Skeletal muscle tissue (tissue), 5 donors: Measurements from ENCODE around the gene KRTAP29-1. TPM values are rescaled to one million over a fixed set of nuclear protein-coding genes. Genes with fewer than 3 reads are reported as not detected.

Experiments
- H3K27ac ChIP-seq: one replicate; pipeline ENCODE4 v1.7.0; 2013; ENCODE audit warnings: mild to moderate bottlenecking, low read depth, low read length, inconsistent platforms
- H3K27me3 ChIP-seq, 3 donors: one replicate each; pipeline ENCODE4 v1.7.0; 2013; ENCODE audit warnings: low read length in 3 of 3; ENCODE audit not compliant: control insufficient read depth in 3 of 3, insufficient read depth in 3 of 3
- H3K36me3 ChIP-seq, 3 donors: one replicate each; pipeline ENCODE4 v1.7.0; 2013; ENCODE audit warnings: low read length in 3 of 3; ENCODE audit not compliant: control insufficient read depth in 3 of 3, insufficient read depth in 3 of 3
- H3K4me1 ChIP-seq, 3 donors: one replicate each; pipeline ENCODE4 v1.7.0; 2013; ENCODE audit warnings: low read length in 3 of 3, mild to moderate bottlenecking in 3 of 3; ENCODE audit not compliant: control insufficient read depth in 3 of 3, insufficient read depth in 3 of 3
- H3K4me3 ChIP-seq, 3 donors: one replicate each; pipeline ENCODE4 v1.7.0; 2013; ENCODE audit warnings: low read length in 3 of 3
- H3K9ac ChIP-seq, 3 donors: one replicate each; pipeline ENCODE4 v1.7.0; 2013; ENCODE audit warnings: low read length in 3 of 3, mild to moderate bottlenecking in 3 of 3, moderate library complexity in 2 of 3, low read depth in 1 of 3
- H3K9me3 ChIP-seq, 3 donors: one replicate each; pipeline ENCODE4 v1.7.0; 2013; ENCODE audit warnings: low read length in 3 of 3; ENCODE audit not compliant: control insufficient read depth in 3 of 3
- small RNA-seq: library from RNA; depleted of rRNA; stranded (forward); fragments of <200 nt; gene quantifications from one replicate; pipeline ENCODE3, GENCODE V24; 2014
- total RNA-seq: library from RNA; depleted of rRNA; stranded (reverse); fragments of >200 nt; gene quantifications from one replicate; pipeline ENCODE4 v1.2.3, GENCODE V29; 2014
- donor health status: Osteomylitis.

The KRTAP29-1 gene
- total RNA-seq, 1 donor from 2014 or later = not detected

GRCh38 chr17:41254861-41255260, 47.8 kb downstream of the KRTAP29-1 start:
- Histone ChIP-seq H3K27me3 (peaks cover 8 to 16% (median 10%) of the 10 kb centered on the region in 3 donors), H3K9ac (no peak overlapping the region), H3K9me3 (no peaks in the 10 kb centered on the region), H3K27ac (no peak overlapping the region), H3K36me3 (no peaks in the 10 kb centered on the region), H3K4me3 (no peak overlapping the region), H3K4me1 (no peaks in the 10 kb centered on the region)

Small RNA genes within 50 kb of the gene (small RNA-seq; reads per million reads assigned to genes)
- not detected for gene KRTAP9-10P

Other genes with a start within 250 kb of the KRTAP29-1 start
- not detected for gene KRTAP2-2, start 247.6 kb downstream of the KRTAP29-1 start, total RNA-seq
- gene KRTAP2-3, start 242.7 kb downstream of the KRTAP29-1 start, total RNA-seq = not detected
- not detected for gene KRTAP2-4, start 237.0 kb downstream of the KRTAP29-1 start, total RNA-seq
- not detected for gene KRTAP4-7, start 218.7 kb downstream of the KRTAP29-1 start, total RNA-seq
- not detected for gene KRTAP4-8, start 204.7 kb downstream of the KRTAP29-1 start, total RNA-seq
- gene KRTAP4-16, start 200.6 kb downstream of the KRTAP29-1 start, total RNA-seq = not detected
- gene KRTAP4-9, start 197.5 kb downstream of the KRTAP29-1 start, total RNA-seq = not detected
- gene KRTAP4-11, start 184.5 kb downstream of the KRTAP29-1 start, total RNA-seq = not detected
- not detected for gene KRTAP4-12, start 178.7 kb downstream of the KRTAP29-1 start, total RNA-seq
- gene KRTAP4-6, start 162.3 kb downstream of the KRTAP29-1 start, total RNA-seq = not detected
- gene KRTAP4-5, start 153.0 kb downstream of the KRTAP29-1 start, total RNA-seq = not detected
- gene KRTAP4-4, start 142.1 kb downstream of the KRTAP29-1 start, total RNA-seq = not detected
- gene KRTAP4-3, start 134.6 kb downstream of the KRTAP29-1 start, total RNA-seq = not detected
- gene KRTAP4-2, start 124.6 kb downstream of the KRTAP29-1 start, total RNA-seq = not detected
- not detected for gene KRTAP4-1, start 117.9 kb downstream of the KRTAP29-1 start, total RNA-seq
- not detected for gene KRTAP9-1, start 113.0 kb downstream of the KRTAP29-1 start, total RNA-seq
- not detected for gene KRTAP9-2, start 76.2 kb downstream of the KRTAP29-1 start, total RNA-seq
- not detected for gene KRTAP9-3, start 70.4 kb downstream of the KRTAP29-1 start, total RNA-seq
- not detected for gene KRTAP9-8, start 64.9 kb downstream of the KRTAP29-1 start, total RNA-seq
- gene KRTAP9-4, start 53.2 kb downstream of the KRTAP29-1 start, total RNA-seq = not detected
- not detected for gene KRTAP9-9, start 47.5 kb downstream of the KRTAP29-1 start, total RNA-seq
- not detected for gene KRTAP9-6, start 37.5 kb downstream of the KRTAP29-1 start, total RNA-seq
- not detected for gene KRTAP9-7, start 27.2 kb downstream of the KRTAP29-1 start, total RNA-seq
- not detected for gene KRTAP16-1, start 6.5 kb upstream of the KRTAP29-1 start, total RNA-seq
- not detected for gene KRTAP17-1, start 12.9 kb upstream of the KRTAP29-1 start, total RNA-seq
- gene KRT33A, start 48.0 kb upstream of the KRTAP29-1 start, total RNA-seq = not detected
- not detected for gene KRT33B, start 67.0 kb upstream of the KRTAP29-1 start, total RNA-seq
- gene KRT34, start 79.5 kb upstream of the KRTAP29-1 start, total RNA-seq = not detected
- gene KRT31, start 94.8 kb upstream of the KRTAP29-1 start, total RNA-seq = 3.1 TPM
- gene KRT37, start 121.7 kb upstream of the KRTAP29-1 start, total RNA-seq = not detected
- not detected for gene KRT38, start 138.1 kb upstream of the KRTAP29-1 start, total RNA-seq
- gene KRT32, start 164.5 kb upstream of the KRTAP29-1 start, total RNA-seq = not detected
- not detected for gene KRT35, start 178.3 kb upstream of the KRTAP29-1 start, total RNA-seq
- gene KRT36, start 187.1 kb upstream of the KRTAP29-1 start, total RNA-seq = not detected
- gene KRT13, start 202.8 kb upstream of the KRTAP29-1 start, total RNA-seq = not detected
- not detected for gene KRT15, start 216.0 kb upstream of the KRTAP29-1 start, total RNA-seq
- gene KRT19, start 225.5 kb upstream of the KRTAP29-1 start, total RNA-seq = not detected